Cardiac septum (tissue), 1 donor: ENCODE measurements around the gene CC2D2B. TPM values are rescaled to one million over a fixed set of nuclear protein-coding genes. Genes with fewer than 3 reads are reported as not detected.
"Not testable (repeated sequence)": the region's sequence is repeated elsewhere in the genome, so short reads cannot be mapped to it uniquely, and the experiment has no call there.

Experiments used
- DNase-seq: peaks from one replicate; pipeline ENCODE4 v3.0.0-alpha.2; 2020; ENCODE audit warnings: low spot score
- intact Hi-C: fragments of 100-400 bp; cut with DNase I; formaldehyde crosslinking; loops from one replicate; pipeline ENCODE4 v1.14.0; 2022
- total RNA-seq: library from RNA; stranded (reverse); fragmentation: NEBNext Ultra II Directional; extraction: Animal tissue kit (Norgen Biotek cat#: 25700); gene quantifications from one replicate; pipeline ENCODE4 v1.2.1, GENCODE V29; 2021
- donor health status: DM: no; HTN: no; CAD: no.

The CC2D2B gene
- total RNA-seq, 1 donor from 2014 or later: 1.5 TPM

DNA sequence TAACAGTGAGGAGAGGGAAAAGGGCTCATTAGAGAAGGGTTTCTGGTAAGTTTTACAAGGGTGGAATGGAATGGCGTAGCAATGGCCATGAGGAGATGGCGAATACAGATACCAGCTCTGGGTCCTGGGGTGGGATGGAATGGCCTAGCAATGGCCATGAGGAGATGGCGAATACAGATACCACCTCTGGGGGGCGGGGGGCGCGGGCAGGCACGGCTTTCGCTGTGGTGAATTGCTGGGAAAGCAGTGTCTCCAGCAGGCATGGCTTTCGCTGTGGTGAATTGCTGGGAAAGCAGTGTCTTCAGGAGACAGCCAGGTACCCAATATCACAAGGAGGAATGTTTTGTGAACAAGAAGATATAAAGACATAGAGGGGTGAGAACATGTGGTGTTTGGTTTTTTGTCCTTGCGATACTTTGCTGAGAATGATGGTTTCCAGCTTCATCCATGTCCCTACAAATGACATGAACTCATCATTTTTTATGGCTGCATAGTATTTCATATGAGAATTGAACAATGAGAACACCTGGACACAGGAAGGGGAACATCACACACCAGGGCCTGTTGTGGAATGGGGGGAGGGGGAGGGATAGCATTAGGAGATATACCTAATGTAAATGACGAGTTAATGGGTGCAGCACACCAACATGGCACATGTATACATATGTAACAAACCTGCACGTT is 1.7 kb upstream of the CC2D2B start:
- intact Hi-C loops, DNase-seq: not testable (repeated sequence)

DNA sequence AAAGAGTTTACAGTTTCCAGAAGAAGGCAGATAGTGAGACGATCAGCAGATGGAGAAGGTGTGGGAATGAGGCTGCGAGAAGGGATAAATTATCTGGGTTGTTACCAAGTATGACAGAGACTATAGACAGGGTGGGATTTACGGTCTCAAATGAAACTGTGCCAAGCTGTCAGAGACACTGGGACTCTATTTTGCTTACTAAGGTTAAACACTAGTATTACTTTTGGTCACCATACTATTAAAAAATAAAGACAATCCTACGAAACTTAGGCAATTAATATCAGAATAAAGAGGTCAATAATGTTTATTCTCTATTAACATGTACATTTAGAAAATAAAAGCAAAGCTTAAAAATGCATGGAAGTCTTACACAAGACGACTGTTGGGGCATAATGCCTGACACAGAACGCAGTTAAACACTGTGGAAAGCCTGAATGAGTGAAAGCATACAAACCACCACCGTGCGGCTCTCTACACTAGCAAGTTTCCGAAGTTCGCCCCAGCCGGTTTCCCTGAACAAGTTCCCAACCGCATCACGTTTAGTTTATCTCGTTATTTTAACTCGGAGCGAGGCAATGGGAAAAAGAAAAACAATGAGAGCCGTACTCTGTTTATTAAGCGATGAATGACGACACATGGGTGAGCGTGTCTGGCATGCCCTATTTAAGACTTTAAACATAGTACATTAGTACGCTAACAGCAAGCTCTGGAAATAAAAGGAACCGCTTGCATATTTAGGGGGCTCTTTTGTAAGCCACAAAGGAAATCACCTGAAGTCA is 909 bp upstream of the CC2D2B start:
- intact Hi-C loops: no loop called here
- no peak for DNase-seq

DNA sequence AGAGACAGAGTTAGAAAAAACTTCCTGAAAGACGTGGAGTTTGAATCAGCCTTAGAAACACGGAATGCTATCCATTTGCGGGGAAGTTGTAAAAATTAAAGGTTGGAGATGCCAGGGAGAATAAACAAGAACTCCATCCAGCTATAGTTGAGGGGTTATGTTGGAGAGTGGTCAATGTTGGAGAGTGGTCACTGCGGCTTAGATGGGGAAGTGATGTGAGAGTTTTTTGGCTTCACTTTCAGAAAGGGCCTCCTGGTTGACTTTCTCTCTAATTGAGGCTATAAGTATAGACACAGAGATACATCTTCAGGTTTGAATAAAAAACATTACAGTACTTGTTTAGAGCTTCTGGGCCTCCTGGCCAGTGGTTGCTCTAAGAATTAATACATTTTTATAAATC is 675 bp downstream of the CC2D2B start:
- DNase-seq: no peak

GRCh38 chr10:95909561-95909960 is 1.8 kb downstream of the CC2D2B start:
- no peak for DNase-seq
- intact Hi-C loops: no loop called here

More for the DNA sequence above, 675 bp downstream of the CC2D2B start:
- intact Hi-C loops: no loop called here

GRCh38 chr10:95916039-95916438 is 8.3 kb downstream of the CC2D2B start:
- intact Hi-C loops, DNase-seq: not testable (repeated sequence)

- intact Hi-C loops: no loop called here
- DNase-seq: no peak
These were observed 13.1 kb downstream of the CC2D2B start for GRCh38 chr10:95920798-95921426.

GRCh38 chr10:95925033-95925432 is 17.3 kb downstream of the CC2D2B start:
- intact Hi-C loops: no loop called here
- no peak for DNase-seq

DNA sequence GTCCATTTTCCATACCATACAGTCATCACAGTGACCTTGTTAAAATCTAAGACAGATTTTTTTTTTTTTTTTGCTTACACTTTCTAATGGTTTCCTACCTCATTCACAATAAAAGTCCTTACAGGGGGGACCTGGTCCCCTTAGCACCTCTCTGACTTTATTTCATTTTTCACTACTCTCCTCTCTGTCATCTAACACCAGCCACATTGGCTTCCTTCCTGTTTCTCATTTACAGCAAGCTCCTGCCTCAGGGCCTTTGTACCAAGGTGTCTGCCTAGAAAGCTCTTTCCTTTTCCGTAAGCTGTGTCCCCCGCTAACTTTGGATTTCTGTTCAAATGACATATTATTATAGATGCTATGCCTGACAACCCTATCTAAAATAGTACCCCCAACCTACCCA is 27.7 kb downstream of the CC2D2B start:
- intact Hi-C loops: no loop called here
- no peak for DNase-seq

- intact Hi-C loops: no loop called here
- DNase-seq: no peak
These were observed 33.3 kb downstream of the CC2D2B start for GRCh38 chr10:95941115-95941514.

DNA sequence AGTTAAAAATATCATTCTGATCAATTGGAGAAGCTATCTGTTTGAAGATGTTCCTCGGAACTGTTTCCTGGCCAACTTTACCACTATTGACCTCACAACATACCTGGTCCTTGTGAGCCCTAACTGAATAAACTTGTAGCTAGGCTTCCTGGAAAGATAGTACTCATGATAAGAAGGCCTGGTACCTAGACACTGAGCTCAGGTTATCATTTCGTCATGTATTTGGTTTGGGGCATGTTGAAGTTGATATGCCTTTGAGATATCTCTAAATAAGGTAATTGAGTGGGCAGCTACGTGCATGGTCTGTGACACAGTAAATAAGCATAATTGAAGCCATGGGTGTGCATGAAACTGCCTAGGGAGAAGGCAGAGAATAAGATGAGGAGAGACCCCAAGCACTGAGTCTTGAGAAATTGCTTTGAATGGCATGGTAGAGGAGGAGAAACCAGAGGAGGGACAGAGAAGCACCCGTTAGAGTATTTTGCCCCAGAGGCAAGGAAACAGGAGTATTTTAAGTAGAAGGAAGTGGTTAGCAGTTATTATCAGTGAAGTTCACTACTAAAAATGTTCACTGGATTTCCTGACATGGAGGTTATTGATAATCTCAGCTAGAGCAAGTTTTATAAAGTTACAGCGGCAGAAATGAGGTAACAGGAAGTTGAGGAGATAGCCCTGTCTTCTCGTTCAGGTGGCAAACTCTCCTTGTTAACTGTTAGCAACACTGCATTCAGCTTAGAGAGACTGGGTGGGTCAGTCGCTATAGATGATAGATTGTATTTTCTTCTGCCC is 55.6 kb downstream of the CC2D2B start:
- DNase-seq: no peak
- intact Hi-C loops: no loop called here

DNA sequence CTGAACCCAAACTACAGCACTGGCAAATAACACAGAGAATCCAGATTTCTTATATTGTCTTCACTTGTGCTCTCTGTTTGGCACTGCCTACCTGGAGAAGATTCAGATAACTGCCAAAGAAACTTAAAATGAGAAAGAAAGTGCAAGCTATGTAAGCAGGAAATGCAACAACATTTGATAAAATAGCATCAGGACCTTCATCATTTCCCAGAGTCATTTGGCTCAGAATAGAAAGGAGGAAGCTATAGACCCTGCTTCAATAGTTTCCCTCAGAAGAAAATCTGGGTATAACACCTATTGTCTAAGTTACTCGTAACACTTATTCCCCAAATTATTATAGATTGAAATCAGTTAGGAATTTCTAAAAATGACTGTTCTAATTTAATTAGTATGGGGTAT is 56.2 kb downstream of the CC2D2B start:
- no peak for DNase-seq
- intact Hi-C loops: no loop called here

- DNase-seq: no peak
- intact Hi-C loops: no loop called here
These were observed 57.0 kb downstream of the CC2D2B start for GRCh38 chr10:95964756-95965155.

- intact Hi-C loops: no loop called here
- no peak for DNase-seq
These were observed 68.8 kb downstream of the CC2D2B start for GRCh38 chr10:95976362-95977229.

DNA sequence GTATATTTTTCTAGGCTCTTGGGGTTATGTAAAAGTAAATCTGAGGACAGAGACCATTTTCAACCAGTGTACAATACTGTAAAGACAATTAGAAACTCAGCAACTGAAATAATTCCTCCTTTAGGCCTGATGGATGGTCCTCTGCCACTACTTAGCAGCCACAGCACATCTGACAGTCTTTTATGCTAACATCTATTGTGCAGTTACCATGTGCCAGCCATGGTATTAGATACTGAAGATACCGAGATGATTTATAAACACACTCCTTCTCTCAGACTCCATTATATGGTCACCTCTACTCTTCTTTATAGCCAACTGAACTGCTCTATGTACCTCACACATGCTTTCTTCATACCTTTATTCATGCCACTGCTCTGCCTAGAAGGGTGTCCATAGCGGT is 74.4 kb downstream of the CC2D2B start:
- intact Hi-C loops: no loop called here
- DNase-seq: no peak

DNA sequence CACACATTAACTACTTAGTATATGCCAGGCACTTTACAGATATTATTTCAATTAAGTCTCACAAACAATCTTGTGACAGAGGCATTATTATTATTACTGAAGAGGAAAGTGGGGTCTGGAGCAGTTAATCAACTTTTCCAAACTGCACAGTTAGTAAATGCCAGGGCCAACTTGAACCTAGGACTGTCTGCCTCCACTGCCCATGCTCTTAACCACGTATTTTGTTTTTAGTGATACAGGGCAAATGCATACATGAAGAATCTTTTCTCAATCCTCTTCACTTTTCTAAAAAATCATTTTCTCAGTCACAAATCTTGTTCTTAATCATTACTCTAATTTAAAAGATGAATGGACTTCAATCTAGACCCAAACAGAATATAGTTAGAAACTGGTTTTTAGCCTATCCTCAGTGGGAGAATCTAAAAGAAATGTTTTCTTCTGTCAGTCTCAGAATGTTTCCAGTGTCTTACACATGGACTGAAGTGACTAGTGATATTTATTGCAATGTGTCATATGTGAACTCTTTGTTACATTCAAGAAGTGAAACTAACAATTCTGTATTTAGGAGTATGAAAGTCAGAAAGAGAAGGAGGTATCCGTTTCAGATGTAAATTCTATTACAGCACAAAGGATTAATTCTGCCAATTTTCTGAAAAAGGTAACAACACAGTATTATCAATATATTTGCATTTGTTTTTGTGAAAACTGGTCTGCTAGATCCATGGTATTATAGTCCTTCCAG is 80.1 kb downstream of the CC2D2B start:
- intact Hi-C loops: no loop called here
- no peak for DNase-seq

DNA sequence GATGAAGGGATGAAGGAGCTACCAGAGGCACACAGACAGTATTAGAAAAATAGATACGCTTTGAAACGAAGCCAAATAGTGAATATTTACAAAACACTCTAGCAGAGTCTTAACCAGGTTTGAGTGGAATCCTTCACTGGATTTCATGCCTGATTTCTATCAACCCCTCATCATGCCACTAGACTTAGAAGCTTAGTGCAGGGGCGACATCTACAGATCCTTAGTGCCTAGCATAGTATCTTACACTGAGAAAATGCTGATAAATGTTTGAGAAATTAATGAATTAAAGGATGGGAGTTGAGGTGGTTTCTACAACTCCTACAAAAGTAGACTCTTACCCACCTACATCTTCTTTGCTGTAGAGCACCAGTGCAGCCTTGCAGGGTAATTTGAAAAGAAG is 80.9 kb downstream of the CC2D2B start:
- intact Hi-C loops: no loop called here
- DNase-seq: no peak

- DNase-seq, intact Hi-C loops: not testable (repeated sequence)
These were observed 86.6 kb downstream of the CC2D2B start for GRCh38 chr10:95994376-95994775.

GRCh38 chr10:95998255-95998784 is 90.5 kb downstream of the CC2D2B start:
- intact Hi-C loops: no loop called here
- DNase-seq: no peak
